Glutamatergic neuron (in vitro differentiated cells): ENCODE results near the gene B3GAT1. TPM values are rescaled to one million over a fixed set of nuclear protein-coding genes. Genes with fewer than 3 reads are reported as not detected.

Experiments
- DNase-seq: peaks from one replicate; pipeline ENCODE4 v3.0.0; 2022
- H3K27ac Mint-ChIP-seq: one replicate; pipeline ENCODE4 v1.8.0; 2020; ENCODE audit warnings: mild to moderate bottlenecking, mixed read lengths, inconsistent platforms; ENCODE audit not compliant: unreplicated experiment
- H3K27me3 Mint-ChIP-seq: one replicate; pipeline ENCODE4 v1.8.0; 2020; ENCODE audit warnings: mild to moderate bottlenecking, moderate library complexity, mixed read lengths, inconsistent platforms; ENCODE audit not compliant: unreplicated experiment
- H3K36me3 Mint-ChIP-seq: one replicate; pipeline ENCODE4 v1.8.0; 2020; ENCODE audit warnings: mild to moderate bottlenecking, mixed read lengths, inconsistent platforms; ENCODE audit not compliant: unreplicated experiment
- H3K4me1 Mint-ChIP-seq: one replicate; pipeline ENCODE4 v1.8.0; 2020; ENCODE audit warnings: mild to moderate bottlenecking, low read depth, mixed read lengths, inconsistent platforms; ENCODE audit not compliant: unreplicated experiment
- H3K4me3 Mint-ChIP-seq: one replicate; pipeline ENCODE4 v1.8.0; 2020; ENCODE audit warnings: mild to moderate bottlenecking, mixed read lengths, inconsistent platforms; ENCODE audit not compliant: unreplicated experiment
- H3K9me3 Mint-ChIP-seq: one replicate; pipeline ENCODE4 v1.8.0; 2020; ENCODE audit warnings: mild to moderate bottlenecking, moderate library complexity, mixed read lengths, inconsistent platforms; ENCODE audit not compliant: unreplicated experiment
- CTCF ChIP-seq: fragments of 200-600 bp; sonication (generic); IDR thresholded peaks from one replicate; pipeline ENCODE4 v1.5.0; 2021; ENCODE audit not compliant: partially characterized antibody, unreplicated experiment
- total RNA-seq: library from RNA; stranded (reverse); fragmentation: NEBNext Ultra II Directional; extraction: Animal tissue kit (Norgen Biotek cat#: 25700); gene quantifications from one replicate; pipeline ENCODE4 v1.2.1, GENCODE V29; 2021; ENCODE audit not compliant: unreplicated experiment

Gene B3GAT1
- total RNA-seq, 1 donor from 2014 or later, result 240 TPM

- peaks cover 29% of the 10 kb centered on the region for H3K4me1 Mint-ChIP-seq
- H3K9me3 Mint-ChIP-seq, result peaks cover 13% of the 10 kb centered on the region
- peaks cover 10% of the 10 kb centered on the region for H3K36me3 Mint-ChIP-seq
- peak overlapping the region; percentile 45 for H3K4me3 Mint-ChIP-seq
- H3K27ac Mint-ChIP-seq, result peak overlapping the region; percentile 8
- no peak for TF ChIP-seq CTCF
- peaks cover 8% of the 10 kb centered on the region for H3K27me3 Mint-ChIP-seq
- DNase-seq, result no peak
Measured at GRCh38 chr11:134386945-134387344, 25.1 kb downstream of the B3GAT1 start.

- no peak overlapping the region for H3K27ac Mint-ChIP-seq
- no peak for DNase-seq
- H3K27me3 Mint-ChIP-seq, result peaks cover 6% of the 10 kb centered on the region
- no peak for TF ChIP-seq CTCF
- peaks cover 12% of the 10 kb centered on the region for H3K36me3 Mint-ChIP-seq
- H3K9me3 Mint-ChIP-seq, result peaks cover 13% of the 10 kb centered on the region
- peaks cover 25% of the 10 kb centered on the region for H3K4me1 Mint-ChIP-seq
- H3K4me3 Mint-ChIP-seq, result peak overlapping the region; percentile 34
Measured at GRCh38 chr11:134385774-134386565, 26.1 kb downstream of the B3GAT1 start.

- Mint-ChIP-seq H3K27me3 (peaks cover 6% of the 10 kb centered on the region), H3K4me3 (no peak overlapping the region), H3K4me1 (peaks cover 21% of the 10 kb centered on the region), H3K9me3 (peaks cover 13% of the 10 kb centered on the region), H3K36me3 (peaks cover 12% of the 10 kb centered on the region), H3K27ac (peak overlapping the region; percentile 33)
- no peak for DNase-seq
- no peak for TF ChIP-seq CTCF
Measured at GRCh38 chr11:134385171-134385570, 26.9 kb downstream of the B3GAT1 start.

- H3K27ac Mint-ChIP-seq, result peak overlapping the region; percentile 43
- peaks cover 12% of the 10 kb centered on the region for H3K36me3 Mint-ChIP-seq
- H3K9me3 Mint-ChIP-seq, result peaks cover 13% of the 10 kb centered on the region
- no peak for TF ChIP-seq CTCF
- DNase-seq, result no peak
- no peak overlapping the region for H3K4me3 Mint-ChIP-seq
- peaks cover 18% of the 10 kb centered on the region for H3K4me1 Mint-ChIP-seq
- peaks cover 6% of the 10 kb centered on the region for H3K27me3 Mint-ChIP-seq
Measured at GRCh38 chr11:134384406-134384805, 27.6 kb downstream of the B3GAT1 start.

GRCh38 chr11:134383576-134384221 is 28.3 kb downstream of the B3GAT1 start:
- H3K4me3 Mint-ChIP-seq, result no peak overlapping the region
- TF ChIP-seq CTCF, result no peak
- H3K4me1 Mint-ChIP-seq, result peaks cover 16% of the 10 kb centered on the region
- H3K9me3 Mint-ChIP-seq, result peaks cover 9% of the 10 kb centered on the region
- H3K27ac Mint-ChIP-seq, result no peak overlapping the region
- no peak for DNase-seq
- H3K36me3 Mint-ChIP-seq, result peaks cover 7% of the 10 kb centered on the region
- H3K27me3 Mint-ChIP-seq, result peaks cover 5% of the 10 kb centered on the region
